CD4-positive, alpha-beta T cell treated with Interleukin-15 for 1 hour (primary cell): ENCODE results near the gene TERT.
"Not testable (repeated sequence)": the region's sequence is repeated elsewhere in the genome, so short reads cannot be mapped to it uniquely, and the experiment has no call there.

Experiments used
- DNase-seq: peaks from one replicate; pipeline ENCODE4 v3.0.0-alpha.2; 2020

Gene TERT

GRCh38 chr5:1293416-1294205 lies 1.3 kb downstream of the TERT start:
- DNase-seq, result no peak

- DNase-seq, result no peak
Observed at GRCh38 chr5:1292846-1293415, 1.9 kb downstream of the TERT start.

- no peak for DNase-seq
Observed at GRCh38 chr5:1292139-1292538, 2.7 kb downstream of the TERT start.

DNA sequence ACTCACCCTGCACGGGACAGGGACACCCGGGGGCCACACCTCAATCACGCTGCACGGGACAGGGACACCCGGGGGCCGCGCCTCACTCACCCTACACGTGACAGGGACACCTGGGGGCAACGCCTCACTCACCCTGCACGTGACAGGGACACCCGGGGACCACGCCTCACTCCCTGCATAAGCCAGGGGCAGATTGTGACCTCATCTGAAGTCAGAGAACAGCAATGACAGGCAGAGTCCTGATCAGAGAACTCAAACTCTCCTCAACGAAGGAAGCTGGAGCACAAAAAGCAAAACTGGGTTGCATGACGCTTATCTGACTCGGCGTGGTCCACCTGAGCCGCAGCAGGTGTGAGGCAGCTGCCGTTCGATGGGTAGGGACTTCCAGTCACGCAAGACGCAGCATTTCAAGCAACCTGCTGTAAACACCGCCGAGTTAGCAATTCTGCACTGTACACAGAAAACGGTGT lies 3.2 kb downstream of the TERT start:
- DNase-seq, result no peak

DNA sequence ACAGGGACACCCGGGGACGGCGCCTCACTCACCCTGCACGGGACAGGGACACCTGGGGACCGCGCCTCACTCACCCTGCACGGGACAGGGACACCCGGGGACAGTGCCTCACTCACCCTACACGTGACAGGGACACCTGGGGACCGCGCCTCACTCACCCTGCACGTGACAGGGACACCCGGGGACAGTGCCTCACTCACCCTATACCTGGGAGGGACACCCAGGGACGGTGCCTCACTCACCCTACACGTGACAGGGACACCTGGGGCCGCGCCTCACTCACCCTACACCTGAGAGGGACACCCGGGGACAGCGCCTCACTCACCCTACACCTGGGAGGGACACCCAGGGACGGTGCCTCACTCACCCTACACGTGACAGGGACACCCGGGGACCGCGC lies 3.9 kb downstream of the TERT start:
- not testable (repeated sequence) for DNase-seq

GRCh38 chr5:1289559-1289958 lies 5.3 kb downstream of the TERT start:
- not testable (repeated sequence) for DNase-seq

DNA sequence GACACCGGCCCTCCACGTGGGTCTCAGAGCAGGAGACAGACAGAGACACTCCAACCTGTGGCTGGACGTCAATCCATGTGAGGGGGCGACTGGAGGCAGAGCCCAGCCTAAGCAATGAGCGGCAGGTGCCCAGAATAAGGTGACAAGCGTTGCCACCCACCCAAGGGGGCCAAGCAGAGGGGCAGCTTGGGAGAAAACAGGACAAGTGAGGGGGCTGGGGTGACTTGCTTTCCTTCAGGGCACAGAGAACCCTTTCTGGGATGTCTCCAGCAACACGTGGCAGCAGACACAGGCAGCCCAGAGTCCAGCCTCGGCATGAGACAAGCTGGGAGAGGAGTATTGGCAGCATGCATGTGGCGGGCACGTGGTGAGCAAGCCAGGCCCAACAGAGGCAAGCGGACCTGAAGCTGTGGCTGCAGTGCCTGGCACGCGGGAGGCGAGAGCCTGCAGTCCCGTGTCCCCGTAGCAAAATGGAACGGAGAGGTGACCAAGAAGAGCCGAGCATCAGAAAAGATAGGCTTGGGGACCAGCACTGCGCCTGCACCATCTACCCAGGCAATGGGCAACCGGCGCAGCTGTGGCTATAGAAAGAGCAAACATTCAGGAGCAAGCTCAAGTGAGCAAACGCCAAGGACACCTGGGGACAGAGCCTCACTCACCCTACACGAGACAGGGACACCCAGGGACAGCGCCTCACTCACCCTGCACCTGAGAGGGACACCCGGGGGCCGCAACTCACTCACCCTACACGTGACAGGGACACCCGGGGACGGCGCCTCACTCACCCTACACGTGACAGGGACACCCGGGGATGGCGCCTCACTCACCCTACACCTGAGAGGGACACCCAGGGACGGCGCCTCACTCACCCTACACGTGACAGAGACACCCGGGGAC lies 6.2 kb downstream of the TERT start:
- DNase-seq, result no peak

GRCh38 chr5:1285883-1286291 lies 9.0 kb downstream of the TERT start:
- DNase-seq, result no peak

GRCh38 chr5:1285141-1285540 lies 9.7 kb downstream of the TERT start:
- DNase-seq, result no peak

DNA sequence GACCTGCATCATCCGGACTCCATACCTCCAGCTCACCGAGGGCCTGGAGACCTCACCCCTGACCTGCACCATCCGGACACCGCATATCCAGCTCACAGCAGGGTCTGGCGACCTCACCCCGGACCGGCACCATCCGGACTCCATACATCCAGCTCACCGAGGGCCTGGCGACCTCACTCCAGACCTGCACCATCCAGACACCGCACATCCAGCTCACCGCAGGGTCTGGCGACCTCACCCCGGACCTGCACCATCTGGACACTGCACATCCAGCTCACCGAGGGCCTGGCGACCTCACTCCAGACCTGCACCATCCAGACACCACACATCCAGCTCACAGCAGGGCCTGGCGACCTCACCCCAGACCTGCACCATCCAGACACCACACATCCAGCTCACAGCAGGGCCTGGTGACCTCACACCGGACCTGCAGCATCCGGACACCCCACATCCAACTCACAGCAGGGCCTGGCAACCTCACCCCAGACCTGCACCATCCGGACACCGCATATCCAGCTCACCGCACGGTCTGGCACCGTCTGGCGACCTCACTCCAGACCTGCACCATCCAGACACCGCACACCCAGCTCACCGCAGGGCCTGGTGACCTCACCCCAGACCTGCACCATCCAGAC lies 10.4 kb downstream of the TERT start:
- not testable (repeated sequence) for DNase-seq

DNA sequence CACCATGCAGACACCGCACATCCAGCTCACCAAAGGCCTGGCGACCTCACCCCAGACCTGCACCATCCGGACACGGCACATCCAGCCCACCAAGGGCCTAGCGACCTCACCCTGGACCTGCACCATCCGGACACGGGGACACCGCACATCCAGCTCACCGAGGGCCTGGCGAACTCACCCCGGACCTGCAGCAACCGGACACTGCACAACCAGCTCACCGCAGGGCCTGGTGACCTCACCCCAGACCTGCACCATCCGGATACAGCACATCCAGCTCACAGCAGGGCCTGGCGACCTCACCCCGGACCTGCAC lies 11.2 kb downstream of the TERT start:
- DNase-seq, result not testable (repeated sequence)

- DNase-seq, result not testable (repeated sequence)
Observed at GRCh38 chr5:1282993-1283728, 11.7 kb downstream of the TERT start.

DNA sequence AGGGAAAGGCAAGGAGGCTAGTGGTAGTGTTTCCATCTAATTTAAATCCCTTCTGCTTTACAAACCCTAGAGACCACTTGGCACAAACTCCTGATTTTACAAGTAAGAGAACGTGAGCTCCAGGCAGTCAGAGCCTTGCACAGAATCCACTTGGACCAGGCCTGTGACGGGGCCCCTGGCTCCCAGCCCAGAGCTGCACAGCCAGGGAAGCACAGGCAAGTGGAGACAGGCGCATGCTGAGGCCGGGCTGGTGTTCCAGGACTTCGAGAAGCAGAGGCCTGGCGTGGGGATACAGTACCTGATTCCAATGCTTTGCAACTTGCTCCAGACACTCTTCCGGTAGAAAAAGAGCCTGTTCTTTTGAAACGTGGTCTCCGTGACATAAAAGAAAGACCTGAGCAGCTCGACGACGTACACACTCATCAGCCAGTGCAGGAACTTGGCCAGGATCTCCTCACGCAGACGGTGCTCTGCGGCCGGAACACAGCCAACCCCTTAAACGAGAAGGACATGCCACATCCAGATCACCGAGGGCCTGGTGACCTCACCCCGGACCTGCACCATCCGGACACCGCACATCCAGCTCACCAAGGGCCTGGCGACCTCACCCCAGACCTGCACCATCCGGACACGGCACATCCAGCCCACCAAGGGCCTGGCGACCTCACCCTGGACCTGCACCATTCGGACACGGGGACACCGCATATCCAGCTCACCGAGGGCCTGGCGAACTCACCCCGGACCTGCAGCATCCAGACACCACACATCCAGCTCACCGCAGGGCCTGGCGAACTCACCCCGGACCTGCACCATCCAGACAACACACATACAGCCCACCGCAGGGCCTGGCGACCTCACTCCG lies 12.5 kb downstream of the TERT start:
- no peak for DNase-seq

GRCh38 chr5:1281038-1281882 lies 13.6 kb downstream of the TERT start:
- no peak for DNase-seq

DNA sequence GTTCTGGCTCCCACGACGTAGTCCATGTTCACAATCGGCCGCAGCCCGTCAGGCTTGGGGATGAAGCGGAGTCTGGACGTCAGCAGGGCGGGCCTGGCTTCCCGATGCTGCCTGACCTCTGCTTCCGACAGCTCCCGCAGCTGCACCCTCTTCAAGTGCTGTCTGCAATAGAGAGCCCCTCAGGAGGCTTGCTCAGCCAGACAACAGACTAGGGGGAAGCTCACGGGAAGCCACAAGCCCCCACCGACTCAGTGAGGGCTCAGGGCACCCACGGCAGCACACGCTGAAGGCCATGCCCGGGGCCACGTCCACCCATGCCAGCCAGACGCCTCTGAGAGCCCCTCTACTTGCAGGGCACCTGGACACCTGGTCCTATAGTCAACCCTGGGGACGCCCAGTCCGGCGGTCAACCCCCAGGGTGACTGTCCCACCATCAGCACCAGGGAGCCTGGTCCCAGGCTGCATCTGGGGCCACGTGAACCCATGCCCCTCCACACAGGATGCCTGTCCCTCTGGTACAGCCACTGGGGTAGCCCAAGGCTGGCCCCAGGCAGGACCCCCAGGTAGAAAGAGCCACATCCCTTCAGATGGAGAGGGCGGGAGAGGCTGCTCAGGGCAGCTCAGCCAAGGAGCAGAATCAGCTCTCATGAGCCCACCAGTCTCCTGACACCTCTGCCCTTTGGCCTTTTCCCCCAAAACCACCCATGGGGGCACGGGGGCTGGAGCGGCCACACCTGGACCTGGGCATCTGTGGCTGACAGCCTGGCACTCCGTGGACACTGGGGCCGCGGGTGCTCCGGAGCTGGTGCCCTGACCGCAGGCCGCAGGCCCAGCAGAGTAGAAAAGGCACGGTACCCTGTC lies 14.5 kb downstream of the TERT start:
- no peak for DNase-seq

GRCh38 chr5:1279443-1280151 lies 15.3 kb downstream of the TERT start:
- no peak for DNase-seq

GRCh38 chr5:1278656-1279442 lies 16.0 kb downstream of the TERT start:
- no peak for DNase-seq

GRCh38 chr5:1278216-1278615 lies 16.7 kb downstream of the TERT start:
- no peak for DNase-seq
